Measurements from ENCODE around the gene HSPB7.

DNA sequence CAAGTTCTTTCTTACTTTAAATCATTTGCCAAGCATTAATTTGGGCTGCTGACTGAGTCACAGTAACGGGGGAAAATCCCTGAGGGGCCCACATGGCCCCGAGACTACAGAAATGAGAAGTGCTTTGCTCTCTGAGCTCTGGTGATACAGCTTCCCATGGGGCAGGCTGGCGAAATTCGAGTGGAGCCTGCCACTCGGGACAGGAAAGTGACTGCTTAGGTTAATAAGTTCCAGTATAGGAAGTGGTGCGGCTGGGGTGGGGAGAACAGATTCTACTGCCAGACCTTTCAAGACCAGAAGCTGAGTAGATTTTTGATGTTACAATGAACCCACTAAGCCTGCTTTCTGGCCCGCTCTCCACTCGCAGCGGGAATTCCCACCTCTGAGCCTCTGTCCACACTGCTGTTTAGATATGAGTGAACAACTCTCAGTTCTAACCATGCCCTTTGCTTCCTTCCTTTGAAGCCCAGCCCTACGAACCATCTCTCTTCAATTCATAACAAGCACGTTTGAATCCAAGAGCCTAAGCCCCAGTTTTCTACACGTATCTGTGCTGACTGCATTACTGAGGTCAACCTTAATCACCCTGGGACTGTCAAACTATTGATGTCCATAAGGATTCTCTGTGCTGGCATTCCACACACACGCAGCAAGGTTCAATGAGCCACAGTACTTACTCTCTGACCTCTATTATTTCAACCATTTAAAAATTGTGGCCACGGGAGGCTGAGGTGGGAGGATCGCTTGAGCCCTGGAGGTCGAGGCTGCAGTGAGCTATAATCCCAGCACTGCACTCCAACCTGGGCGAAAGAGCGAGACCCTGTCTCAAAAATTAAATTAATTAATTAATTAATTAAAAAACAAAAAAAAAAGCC lies 51.5 kb downstream of the HSPB7 start:
- TF ChIP-seq, protein P1, sequence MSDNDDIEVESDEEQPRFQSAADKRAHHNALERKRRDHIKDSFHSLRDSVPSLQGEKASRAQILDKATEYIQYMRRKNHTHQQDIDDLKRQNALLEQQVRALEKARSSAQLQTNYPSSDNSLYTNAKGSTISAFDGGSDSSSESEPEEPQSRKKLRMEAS (CRISPR knock-in tag; IDR thresholded peaks at IDR 0.05) = no peak
- TF ChIP-seq, protein P2, sequence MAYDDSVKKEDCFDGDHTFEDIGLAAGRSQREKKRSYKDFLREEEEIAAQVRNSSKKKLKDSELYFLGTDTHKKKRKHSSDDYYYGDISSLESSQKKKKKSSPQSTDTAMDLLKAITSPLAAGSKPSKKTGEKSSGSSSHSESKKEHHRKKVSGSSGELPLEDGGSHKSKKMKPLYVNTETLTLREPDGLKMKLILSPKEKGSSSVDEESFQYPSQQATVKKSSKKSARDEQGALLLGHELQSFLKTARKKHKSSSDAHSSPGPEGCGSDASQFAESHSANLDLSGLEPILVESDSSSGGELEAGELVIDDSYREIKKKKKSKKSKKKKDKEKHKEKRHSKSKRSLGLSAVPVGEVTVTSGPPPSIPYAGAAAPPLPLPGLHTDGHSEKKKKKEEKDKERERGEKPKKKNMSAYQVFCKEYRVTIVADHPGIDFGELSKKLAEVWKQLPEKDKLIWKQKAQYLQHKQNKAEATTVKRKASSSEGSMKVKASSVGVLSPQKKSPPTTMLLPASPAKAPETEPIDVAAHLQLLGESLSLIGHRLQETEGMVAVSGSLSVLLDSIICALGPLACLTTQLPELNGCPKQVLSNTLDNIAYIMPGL (CRISPR knock-in tag; IDR thresholded peaks at IDR 0.05) = no peak
- no peak for TF ChIP-seq ATF6 (CRISPR knock-in tag; IDR thresholded peaks at IDR 0.05)
- no peak for TF ChIP-seq ELF4 (CRISPR knock-in tag; IDR thresholded peaks at IDR 0.05; ENCODE audit: low read depth)
- no peak for TF ChIP-seq ATF3 (CRISPR knock-in tag; conservative IDR thresholded peaks at IDR 0.05)
- no peak for TF ChIP-seq CTCF (IDR thresholded peaks at IDR 0.05)
- no peak for TF ChIP-seq TEAD1 (CRISPR knock-in tag; IDR thresholded peaks at IDR 0.05)
- no peak for TF ChIP-seq NFYB (CRISPR knock-in tag; conservative IDR thresholded peaks at IDR 0.05; ENCODE audit: low read depth)
- TF ChIP-seq, protein P3, sequence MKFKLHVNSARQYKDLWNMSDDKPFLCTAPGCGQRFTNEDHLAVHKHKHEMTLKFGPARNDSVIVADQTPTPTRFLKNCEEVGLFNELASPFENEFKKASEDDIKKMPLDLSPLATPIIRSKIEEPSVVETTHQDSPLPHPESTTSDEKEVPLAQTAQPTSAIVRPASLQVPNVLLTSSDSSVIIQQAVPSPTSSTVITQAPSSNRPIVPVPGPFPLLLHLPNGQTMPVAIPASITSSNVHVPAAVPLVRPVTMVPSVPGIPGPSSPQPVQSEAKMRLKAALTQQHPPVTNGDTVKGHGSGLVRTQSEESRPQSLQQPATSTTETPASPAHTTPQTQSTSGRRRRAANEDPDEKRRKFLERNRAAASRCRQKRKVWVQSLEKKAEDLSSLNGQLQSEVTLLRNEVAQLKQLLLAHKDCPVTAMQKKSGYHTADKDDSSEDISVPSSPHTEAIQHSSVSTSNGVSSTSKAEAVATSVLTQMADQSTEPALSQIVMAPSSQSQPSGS (CRISPR knock-in tag; IDR thresholded peaks at IDR 0.05; ENCODE audit: borderline replicate concordance, low read depth) = no peak
- no peak for TF ChIP-seq ZNF281 (CRISPR knock-in tag; IDR thresholded peaks at IDR 0.05)
- TF ChIP-seq, protein P4, sequence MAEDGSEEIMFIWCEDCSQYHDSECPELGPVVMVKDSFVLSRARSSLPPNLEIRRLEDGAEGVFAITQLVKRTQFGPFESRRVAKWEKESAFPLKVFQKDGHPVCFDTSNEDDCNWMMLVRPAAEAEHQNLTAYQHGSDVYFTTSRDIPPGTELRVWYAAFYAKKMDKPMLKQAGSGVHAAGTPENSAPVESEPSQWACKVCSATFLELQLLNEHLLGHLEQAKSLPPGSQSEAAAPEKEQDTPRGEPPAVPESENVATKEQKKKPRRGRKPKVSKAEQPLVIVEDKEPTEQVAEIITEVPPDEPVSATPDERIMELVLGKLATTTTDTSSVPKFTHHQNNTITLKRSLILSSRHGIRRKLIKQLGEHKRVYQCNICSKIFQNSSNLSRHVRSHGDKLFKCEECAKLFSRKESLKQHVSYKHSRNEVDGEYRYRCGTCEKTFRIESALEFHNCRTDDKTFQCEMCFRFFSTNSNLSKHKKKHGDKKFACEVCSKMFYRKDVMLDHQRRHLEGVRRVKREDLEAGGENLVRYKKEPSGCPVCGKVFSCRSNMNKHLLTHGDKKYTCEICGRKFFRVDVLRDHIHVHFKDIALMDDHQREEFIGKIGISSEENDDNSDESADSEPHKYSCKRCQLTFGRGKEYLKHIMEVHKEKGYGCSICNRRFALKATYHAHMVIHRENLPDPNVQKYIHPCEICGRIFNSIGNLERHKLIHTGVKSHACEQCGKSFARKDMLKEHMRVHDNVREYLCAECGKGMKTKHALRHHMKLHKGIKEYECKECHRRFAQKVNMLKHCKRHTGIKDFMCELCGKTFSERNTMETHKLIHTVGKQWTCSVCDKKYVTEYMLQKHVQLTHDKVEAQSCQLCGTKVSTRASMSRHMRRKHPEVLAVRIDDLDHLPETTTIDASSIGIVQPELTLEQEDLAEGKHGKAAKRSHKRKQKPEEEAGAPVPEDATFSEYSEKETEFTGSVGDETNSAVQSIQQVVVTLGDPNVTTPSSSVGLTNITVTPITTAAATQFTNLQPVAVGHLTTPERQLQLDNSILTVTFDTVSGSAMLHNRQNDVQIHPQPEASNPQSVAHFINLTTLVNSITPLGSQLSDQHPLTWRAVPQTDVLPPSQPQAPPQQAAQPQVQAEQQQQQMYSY (CRISPR knock-in tag; IDR thresholded peaks at IDR 0.05) = no peak
- no peak for TF ChIP-seq ZNF317 (CRISPR knock-in tag; IDR thresholded peaks at IDR 0.05; ENCODE audit: borderline replicate concordance, low read depth)
- TF ChIP-seq E2F4 (CRISPR knock-in tag; IDR thresholded peaks at IDR 0.05; ENCODE audit: borderline replicate concordance, low read depth) = no peak
- TF ChIP-seq ZBTB21 (CRISPR knock-in tag; IDR thresholded peaks at IDR 0.05; ENCODE audit: borderline replicate concordance) = no peak

Data from WTC11 (cell line).